K562 (cell line): Measurements from ENCODE around the gene GARIN5B. TPM values are rescaled to one million over a fixed set of nuclear protein-coding genes. Genes with fewer than 3 reads are reported as not detected.

Source experiments
- ATAC-seq: fragments of 200-7000 bp; cut with Tn5 transposase; 3 replicates; pipeline ENCODE4 v1.9.1; 2020; ENCODE audit warnings: moderate library complexity
- BruUV-seq: library from RNA; stranded (reverse); fragments of 400-500 nt; replicated peaks from 2 replicates; lab custom pipeline; 2021; lab: Mats Ljungman, UMichigan
- CTCF ChIA-PET: fragments of 300-600 bp; formaldehyde crosslinking; extraction: SDS; loops from one replicate; lab custom pipeline; 2021; ENCODE audit warnings: low intra/inter-chr PET ratio; lab: Yijun Ruan, JAX
- POLR2A ChIA-PET: fragments of 300-600, 350-650 bp; sonication (Branson Sonifier 250); formaldehyde crosslinking; extraction: SDS; loops from one replicate; lab custom pipeline; 2021; ENCODE audit warnings: antibody characterized with exemption, inconsistent platforms; lab: Yijun Ruan, JAX
- DNase-seq, 4 experiments: peaks; one replicate each; pipeline versions ENCODE4 v3.0.0 to v3.0.0-alpha.2; 2011 to 2018; ENCODE audit warnings: low spot score in 3 of 4, mixed read lengths in 3 of 4; ENCODE audit errors: extremely low read depth in 1 of 4
- FAIRE-seq: peaks from 2 replicates; lab custom pipeline; 2011; peaks lifted over from hg19 to GRCh38; lab: Jason Lieb, UNC
- H2AFZ ChIP-seq: 2 replicates; pipeline ENCODE4 v1.6.0; 2011; ENCODE audit warnings: low read depth, low read length, control low read depth, inconsistent platforms
- H3K27ac ChIP-seq: fragments of 200-600 bp; 3 replicates; pipeline ENCODE4 v1.8.0; 2011; ENCODE audit warnings: low read depth, mild to moderate bottlenecking, control low read depth, inconsistent platforms, low read length, moderate library complexity, mixed read lengths; ENCODE audit errors: extremely low read depth
- H3K27me3 ChIP-seq, 2 experiments: fragments of 300-600 bp in 1 of 2; 2 replicates in 1 of 2; 3 replicates in 1 of 2; pipeline versions ENCODE4 v1.6.0 to v1.8.0; 2011; ENCODE audit warnings: inconsistent platforms in 2 of 2, low read length in 2 of 2, mild to moderate bottlenecking in 1 of 2, mixed read lengths in 1 of 2, moderate library complexity in 1 of 2; ENCODE audit not compliant: control insufficient read depth in 2 of 2, insufficient read depth in 2 of 2
- H3K36me3 ChIP-seq: fragments of 300-600 bp; 3 replicates; pipeline ENCODE4 v1.8.0; 2011; ENCODE audit warnings: mild to moderate bottlenecking, low read length, inconsistent platforms; ENCODE audit not compliant: control insufficient read depth, insufficient read depth
- H3K4me1 ChIP-seq, 2 experiments: fragments of 200-600 bp in 1 of 2; replicated peaks in 1 of 2; 2 replicates in 1 of 2; 3 replicates in 1 of 2; pipeline versions ENCODE4 v1.5.1 to v1.8.0; 2011; ENCODE audit warnings: inconsistent platforms in 2 of 2, low read length in 2 of 2, mild to moderate bottlenecking in 1 of 2, mixed read lengths in 1 of 2, moderate library complexity in 1 of 2; ENCODE audit not compliant: control insufficient read depth in 2 of 2, insufficient read depth in 2 of 2
- H3K4me2 ChIP-seq: 2 replicates; pipeline ENCODE4 v1.6.1; 2011; ENCODE audit warnings: low read length, control low read depth, inconsistent platforms, mixed read lengths; ENCODE audit not compliant: insufficient read depth
- H3K4me3 ChIP-seq: fragments of 200-600 bp; sonication (generic), shearing (Covaris generic); 2 replicates; pipeline ENCODE4 v1.5.1; 2016; ENCODE audit warnings: control low read depth, inconsistent platforms
- H3K79me2 ChIP-seq: fragments of 200-600 bp; 3 replicates; pipeline ENCODE4 v1.8.0; 2011; ENCODE audit warnings: low read length, inconsistent platforms; ENCODE audit not compliant: control insufficient read depth, insufficient read depth
- H3K9ac ChIP-seq, 2 experiments: 2 replicates each; pipeline versions ENCODE4 v1.6.0 to v1.6.1; 2011; ENCODE audit warnings: low read depth in 2 of 2, low read length in 2 of 2, control low read depth in 1 of 2, inconsistent platforms in 1 of 2, mild to moderate bottlenecking in 1 of 2, mixed read lengths in 1 of 2; ENCODE audit not compliant: insufficient read depth in 1 of 2
- H3K9me1 ChIP-seq: one replicate; pipeline ENCODE4 v1.6.0; 2011; ENCODE audit warnings: inconsistent platforms, mild to moderate bottlenecking, low read length, moderate library complexity; ENCODE audit not compliant: control insufficient read depth, insufficient read depth
- H3K9me3 ChIP-seq: replicated peaks from 2 replicates; pipeline ENCODE4 v1.5.1; 2011; ENCODE audit warnings: low read depth, low read length, inconsistent platforms; ENCODE audit not compliant: control insufficient read depth, insufficient read depth
- H4K20me1 ChIP-seq: replicated peaks from 2 replicates; pipeline ENCODE4 v1.6.1; 2011; ENCODE audit warnings: low read length, inconsistent platforms, mixed read lengths; ENCODE audit not compliant: control insufficient read depth, insufficient read depth
- ETV6 ChIP-seq, 3 experiments: fragments of 150-350 bp in 1 of 3; sonication (generic) in 1 of 3; formaldehyde crosslinking in 1 of 3; IDR thresholded peaks; 2 replicates each; pipeline versions ENCODE4 v1.6.1 to v1.8.0; 2014 to 2022; ENCODE audit warnings: borderline replicate concordance in 2 of 3, low read depth in 2 of 3, antibody characterized with exemption in 1 of 3, low read length in 1 of 3, mild to moderate bottlenecking in 1 of 3, missing genetic modification reagents in 1 of 3
- EWSR1 ChIP-seq: fragments of 450-650 bp; IDR thresholded peaks from 2 replicates; pipeline ENCODE4 v1.6.1; 2018; ENCODE audit warnings: borderline replicate concordance, mild to moderate bottlenecking, low read depth, moderate library complexity; ENCODE audit not compliant: partially characterized antibody
- GTF2E2 ChIP-seq: fragments of 200-800 bp; sonication (Bioruptor generic); IDR thresholded peaks from 2 replicates; pipeline ENCODE4 v1.6.1; 2016; ENCODE audit warnings: missing genetic modification characterization, missing compliant biosample characterization
- HOXB6 ChIP-seq: fragments of 250-450 bp; sonication (Bioruptor Pico); IDR thresholded peaks from 2 replicates; pipeline ENCODE4 v1.5.1; 2022; ENCODE audit warnings: mild to moderate bottlenecking, borderline replicate concordance
- KAT7 ChIP-seq: sonication (generic); formaldehyde crosslinking; IDR thresholded peaks from 2 replicates; pipeline ENCODE4 v1.8.0; 2022; ENCODE audit warnings: missing genetic modification reagents, mild to moderate bottlenecking, borderline replicate concordance
- RAD51 ChIP-seq: fragments of 450-650 bp; IDR thresholded peaks from 2 replicates; pipeline ENCODE4 v1.7.1; 2016; ENCODE audit warnings: low read depth, mild to moderate bottlenecking, borderline replicate concordance
- RBM14 ChIP-seq: fragments of 200-400 bp; formaldehyde crosslinking; IDR thresholded peaks from 2 replicates; pipeline ENCODE4 v1.6.1; 2018; ENCODE audit warnings: low read depth, mild to moderate bottlenecking, low read length, moderate library complexity, borderline replicate concordance; ENCODE audit not compliant: insufficient read depth
- TCF7L2 ChIP-seq: fragments of 150-350 bp; IDR thresholded peaks from 2 replicates; pipeline ENCODE4 v1.6.1; 2016; ENCODE audit warnings: low read depth, mild to moderate bottlenecking, low read length, moderate library complexity
- ZKSCAN1 ChIP-seq: fragments of 150-350 bp; IDR thresholded peaks from 2 replicates; pipeline ENCODE4 v1.6.1; 2016; ENCODE audit warnings: low read depth, low read length
- ZSCAN32 ChIP-seq: fragments of 450-650 bp; formaldehyde crosslinking; IDR thresholded peaks from 2 replicates; pipeline ENCODE4 v1.4.0; 2020; ENCODE audit warnings: mild to moderate bottlenecking, moderate library complexity
- WGBS: fragments of 100-300 bp; shearing (Covaris generic); methylation state at CpG from one replicate; pipeline ENCODE4 v1.1.6; 2016; ENCODE audit warnings: low coverage, mixed read lengths; ENCODE audit not compliant: insufficient coverage; ENCODE audit errors: missing lambda C conversion rate; 5-methylcytosine and 5-hydroxymethylcytosine counted together
- in situ Hi-C: fragments of 300-500 bp; cut with MboI; formaldehyde crosslinking; loops from 4 replicates; pipeline ENCODE4 v1.15.0; 2018; ENCODE audit warnings: inconsistent platforms, mixed read lengths
- intact Hi-C: fragments of 100-400 bp; cut with micrococcal nuclease; formaldehyde crosslinking; loops from 2 replicates; pipeline ENCODE4 v1.14.2; 2022
- polyA plus RNA-seq, 8 experiments: library from polyadenylated mRNA; depleted of rRNA in 4 of 8; stranded (reverse) in 5 of 8; unstranded in 3 of 8; fragments of >200 nt; fragmentation: Nextera tagmentation in 2 of 8; fragmentation: Illumina TruSeq in 1 of 8; extraction: Ambion mirVana in 2 of 8; extraction: Trizol in 1 of 8; gene quantifications; 2 replicates each; pipeline versions ENCODE4 v1.2.1 to v1.2.3, GENCODE V29; 2011 to 2014; ENCODE audit warnings: inconsistent platforms in 1 of 8, missing spikeins in 1 of 8
- total RNA-seq, 7 experiments: library from RNA; depleted of rRNA in 6 of 7; stranded (reverse); fragments of >200 nt in 6 of 7; fragmentation: Illumina TruSeq in 2 of 7; extraction: Trizol in 2 of 7; gene quantifications; 2 replicates each; pipeline versions ENCODE4 v1.2.1 to v1.2.3, GENCODE V29; 2011 to 2021; ENCODE audit warnings: low replicate concordance in 1 of 7
- TF ChIP-seq, protein P1 (sequence below), 2 experiments: fragments of 450-650 bp; formaldehyde crosslinking in 1 of 2; IDR thresholded peaks; 2 replicates each; pipeline versions ENCODE4 v1.4.0 to v1.6.1; 2014 to 2020; ENCODE audit warnings: mild to moderate bottlenecking in 2 of 2, borderline replicate concordance in 1 of 2, low read depth in 1 of 2
- TF ChIP-seq, protein P2 (sequence below): sonication (generic); formaldehyde crosslinking; IDR thresholded peaks from 2 replicates; pipeline ENCODE4 v1.9.0; 2022; ENCODE audit warnings: mild to moderate bottlenecking, missing genetic modification reagents
- TF ChIP-seq, protein P3 (sequence below): fragments of 250-450 bp; sonication (Bioruptor Pico); IDR thresholded peaks from 2 replicates; pipeline ENCODE4 v1.8.0; 2022; ENCODE audit warnings: moderate library complexity, mild to moderate bottlenecking, inconsistent platforms

Gene GARIN5B
- total and polyA plus RNA-seq, 9 of the 15 experiments (the other 6 are each of a cell fraction or from before 2014, with no cell fraction given), result not detected

DNA sequence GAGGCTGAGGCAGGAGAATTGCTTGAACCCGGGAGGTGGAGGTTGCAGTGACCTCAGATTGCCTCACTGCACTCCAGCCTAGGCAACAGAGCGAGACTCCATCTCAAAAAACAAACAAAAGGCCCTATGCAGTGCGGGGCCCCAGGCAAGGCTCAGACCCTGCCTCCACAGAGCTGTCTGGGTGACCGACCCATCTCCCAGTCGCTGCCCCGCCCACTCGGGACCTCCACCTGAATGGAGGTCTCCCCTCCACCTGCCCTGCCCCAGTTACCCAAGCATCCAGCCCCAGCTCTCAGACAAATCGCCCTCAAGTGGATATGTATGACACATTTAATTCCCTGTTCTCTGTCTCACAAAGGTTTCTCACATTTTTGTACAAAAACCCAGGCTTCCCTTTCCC is 2.2 kb upstream of the GARIN5B start:
- POLR2A ChIA-PET, result interaction anchor here (0.6 kb wide), 1 partner anchor 27 kb away, joined by 3 read pairs; no protein-coding TSS in a partner anchor
- FAIRE-seq, result no peak
- ATAC-seq, result no peak
- in situ Hi-C loops, result no loop called here
- CTCF ChIA-PET, result interaction anchor here (1.2 kb wide), 1 partner anchor 8 kb away, joined by 5 read pairs; no protein-coding TSS in a partner anchor
- Histone ChIP-seq H3K9me1 (no peaks in the 10 kb centered on the region), H3K27me3 (peaks cover 4% of the 10 kb centered on the region in 2 experiments; a peak in 2 of 5 replicates), H3K79me2 (no peaks in the 10 kb centered on the region), H3K4me1 (peaks cover 0 to 57% of the 10 kb centered on the region in 2 experiments; a peak in 3 of 5 replicates), H3K27ac (no peak overlapping the region), H3K4me3 (no peak overlapping the region), H3K9me3 (no peaks in the 10 kb centered on the region), H3K36me3 (no peaks in the 10 kb centered on the region), H2AFZ (no peak overlapping the region), H4K20me1 (0 out of 2 replicates have a peak, but pooled peaks cover 3% of the 10 kb centered on the region), H3K4me2 (no peak overlapping the region), H3K9ac (no peak overlapping the region)
- WGBS, result 41% methylated on average over 7 of the region's 8 CpGs
- no TSS peak for BruUV-seq
- intact Hi-C loops, result no loop called here
- DNase-seq, result no peak
- TF ChIP-seq, protein P1, sequence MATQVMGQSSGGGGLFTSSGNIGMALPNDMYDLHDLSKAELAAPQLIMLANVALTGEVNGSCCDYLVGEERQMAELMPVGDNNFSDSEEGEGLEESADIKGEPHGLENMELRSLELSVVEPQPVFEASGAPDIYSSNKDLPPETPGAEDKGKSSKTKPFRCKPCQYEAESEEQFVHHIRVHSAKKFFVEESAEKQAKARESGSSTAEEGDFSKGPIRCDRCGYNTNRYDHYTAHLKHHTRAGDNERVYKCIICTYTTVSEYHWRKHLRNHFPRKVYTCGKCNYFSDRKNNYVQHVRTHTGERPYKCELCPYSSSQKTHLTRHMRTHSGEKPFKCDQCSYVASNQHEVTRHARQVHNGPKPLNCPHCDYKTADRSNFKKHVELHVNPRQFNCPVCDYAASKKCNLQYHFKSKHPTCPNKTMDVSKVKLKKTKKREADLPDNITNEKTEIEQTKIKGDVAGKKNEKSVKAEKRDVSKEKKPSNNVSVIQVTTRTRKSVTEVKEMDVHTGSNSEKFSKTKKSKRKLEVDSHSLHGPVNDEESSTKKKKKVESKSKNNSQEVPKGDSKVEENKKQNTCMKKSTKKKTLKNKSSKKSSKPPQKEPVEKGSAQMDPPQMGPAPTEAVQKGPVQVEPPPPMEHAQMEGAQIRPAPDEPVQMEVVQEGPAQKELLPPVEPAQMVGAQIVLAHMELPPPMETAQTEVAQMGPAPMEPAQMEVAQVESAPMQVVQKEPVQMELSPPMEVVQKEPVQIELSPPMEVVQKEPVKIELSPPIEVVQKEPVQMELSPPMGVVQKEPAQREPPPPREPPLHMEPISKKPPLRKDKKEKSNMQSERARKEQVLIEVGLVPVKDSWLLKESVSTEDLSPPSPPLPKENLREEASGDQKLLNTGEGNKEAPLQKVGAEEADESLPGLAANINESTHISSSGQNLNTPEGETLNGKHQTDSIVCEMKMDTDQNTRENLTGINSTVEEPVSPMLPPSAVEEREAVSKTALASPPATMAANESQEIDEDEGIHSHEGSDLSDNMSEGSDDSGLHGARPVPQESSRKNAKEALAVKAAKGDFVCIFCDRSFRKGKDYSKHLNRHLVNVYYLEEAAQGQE (IDR thresholded peaks at IDR 0.05; ENCODE audit: borderline replicate concordance), result no peak
- TF ChIP-seq, protein P1 (CRISPR knock-in tag; IDR thresholded peaks at IDR 0.05; ENCODE audit: low read depth), result no peak
- TF ChIP-seq ZKSCAN1 (no peak), ZSCAN32 (no peak), TCF7L2 (no peak), RAD51 (no peak), EWSR1 (no peak), KAT7 (CRISPR knock-in tag) (no peak), ETV6 (IDR thresholded peaks at IDR 0.05; ENCODE audit: borderline replicate concordance in 1 of 2, low read depth in 2 of 2, low read length in 1 of 2) (no peak), ETV6 (CRISPR knock-in tag; IDR thresholded peaks at IDR 0.05; ENCODE audit: borderline replicate concordance) (no peak), HOXB6 (CRISPR knock-in tag) (no peak), GTF2E2 (no peak), RBM14 (no peak)
- TF ChIP-seq, protein P2, sequence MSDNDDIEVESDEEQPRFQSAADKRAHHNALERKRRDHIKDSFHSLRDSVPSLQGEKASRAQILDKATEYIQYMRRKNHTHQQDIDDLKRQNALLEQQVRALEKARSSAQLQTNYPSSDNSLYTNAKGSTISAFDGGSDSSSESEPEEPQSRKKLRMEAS (CRISPR knock-in tag), result no peak
- TF ChIP-seq, protein P3, sequence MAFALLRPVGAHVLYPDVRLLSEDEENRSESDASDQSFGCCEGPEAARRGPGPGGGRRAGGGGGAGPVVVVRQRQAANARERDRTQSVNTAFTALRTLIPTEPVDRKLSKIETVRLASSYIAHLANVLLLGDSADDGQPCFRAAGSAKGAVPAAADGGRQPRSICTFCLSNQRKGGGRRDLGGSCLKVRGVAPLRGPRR (CRISPR knock-in tag), result no peak
